H9 (cell line): ENCODE data around the gene IGSF9. TPM values are rescaled to one million over a fixed set of nuclear protein-coding genes. Genes with fewer than 3 reads are reported as not detected.

Experiments
- DNase-seq: peaks from one replicate; pipeline ENCODE4 v3.0.0-alpha.2; 2017
- H2AFZ ChIP-seq: one replicate; pipeline ENCODE4 v1.6.1; 2013; ENCODE audit warnings: mild to moderate bottlenecking, low read length, control low read depth, moderate library complexity
- H2AK5ac ChIP-seq: 2 replicates; pipeline ENCODE4 v1.6.1; 2013; ENCODE audit warnings: low read length, control low read depth, mixed read lengths; ENCODE audit not compliant: insufficient read length
- H2BK120ac ChIP-seq: one replicate; pipeline ENCODE4 v1.6.1; 2013; ENCODE audit warnings: low read depth, mild to moderate bottlenecking, low read length, control low read depth, inconsistent platforms; ENCODE audit not compliant: poor library complexity, severe bottlenecking
- H2BK12ac ChIP-seq: 2 replicates; pipeline ENCODE4 v1.6.1; 2013; ENCODE audit warnings: low read length, control low read depth, mixed read lengths, low read depth; ENCODE audit not compliant: insufficient read length
- H2BK15ac ChIP-seq: 2 replicates; pipeline ENCODE4 v1.6.1; 2013; ENCODE audit warnings: low read depth, low read length, control low read depth
- H2BK20ac ChIP-seq: one replicate; pipeline ENCODE4 v1.6.1; 2013; ENCODE audit warnings: low read depth, mild to moderate bottlenecking, low read length, control low read depth, inconsistent platforms; ENCODE audit not compliant: poor library complexity, severe bottlenecking
- H2BK5ac ChIP-seq: 2 replicates; pipeline ENCODE4 v1.6.1; 2013; ENCODE audit warnings: low read length, control low read depth, mixed read lengths; ENCODE audit not compliant: insufficient read length
- H3K14ac ChIP-seq: 2 replicates; pipeline ENCODE4 v1.6.1; 2013; ENCODE audit warnings: low read length, control low read depth; ENCODE audit not compliant: insufficient read depth
- H3K18ac ChIP-seq: 2 replicates; pipeline ENCODE4 v1.6.1; 2013; ENCODE audit warnings: low read depth, mild to moderate bottlenecking, mixed read lengths, low read length, control low read depth; ENCODE audit not compliant: insufficient read length
- H3K23ac ChIP-seq: 2 replicates; pipeline ENCODE4 v1.6.1; 2013; ENCODE audit warnings: low read length, control low read depth, mixed read lengths, low read depth; ENCODE audit not compliant: insufficient read length
- H3K23me2 ChIP-seq: 2 replicates; pipeline ENCODE4 v1.6.1; 2013; ENCODE audit warnings: low read depth, mild to moderate bottlenecking, mixed read lengths, low read length, control low read depth; ENCODE audit not compliant: insufficient read length, poor library complexity, severe bottlenecking
- H3K27ac ChIP-seq: 2 replicates; pipeline ENCODE4 v1.5.1; 2013; ENCODE audit warnings: low read length, control low read depth, mixed read lengths, low read depth; ENCODE audit not compliant: insufficient read length
- H3K27me3 ChIP-seq: 2 replicates; pipeline ENCODE4 v1.6.1; 2013; ENCODE audit warnings: low read length, control low read depth, inconsistent platforms; ENCODE audit not compliant: insufficient read depth
- H3K4ac ChIP-seq: 2 replicates; pipeline ENCODE4 v1.6.1; 2013; ENCODE audit warnings: low read depth, mild to moderate bottlenecking, control low read depth, inconsistent platforms, low read length, moderate library complexity
- H3K4me1 ChIP-seq: 2 replicates; pipeline ENCODE4 v1.6.1; 2013; ENCODE audit warnings: low read length, control low read depth, inconsistent platforms; ENCODE audit not compliant: insufficient read depth
- H3K4me2 ChIP-seq: 2 replicates; pipeline ENCODE4 v1.6.1; 2013; ENCODE audit warnings: low read length, control low read depth, mixed read lengths; ENCODE audit not compliant: insufficient read length, insufficient read depth
- H3K56ac ChIP-seq: 2 replicates; pipeline ENCODE4 v1.6.1; 2013; ENCODE audit warnings: low read depth, mild to moderate bottlenecking, mixed read lengths, low read length, control low read depth; ENCODE audit not compliant: insufficient read length
- H3K79me1 ChIP-seq: 2 replicates; pipeline ENCODE4 v1.6.1; 2013; ENCODE audit warnings: low read depth, mild to moderate bottlenecking, moderate library complexity, low read length, control low read depth, inconsistent platforms; ENCODE audit not compliant: insufficient read depth, poor library complexity, severe bottlenecking
- H3K79me2 ChIP-seq: 2 replicates; pipeline ENCODE4 v1.6.1; 2013; ENCODE audit warnings: low read length, control low read depth, inconsistent platforms; ENCODE audit not compliant: insufficient read depth
- H3K9ac ChIP-seq: 2 replicates; pipeline ENCODE4 v1.6.1; 2013; ENCODE audit warnings: low read length, control low read depth, mixed read lengths; ENCODE audit not compliant: insufficient read length; ENCODE audit errors: extremely low read depth
- H3K9me3 ChIP-seq: one replicate; pipeline ENCODE4 v1.6.1; 2013; ENCODE audit warnings: low read depth, low read length, inconsistent platforms; ENCODE audit not compliant: control insufficient read depth
- H3T11ph ChIP-seq: one replicate; pipeline ENCODE4 v1.6.1; 2013; ENCODE audit warnings: mild to moderate bottlenecking, low read length, control low read depth, inconsistent platforms
- H4K20me1 ChIP-seq: one replicate; pipeline ENCODE4 v1.6.1; 2013; ENCODE audit not compliant: control insufficient read depth, insufficient read length, insufficient read depth
- H4K5ac ChIP-seq: 2 replicates; pipeline ENCODE4 v1.6.1; 2013; ENCODE audit warnings: low read depth, mild to moderate bottlenecking, mixed read lengths, low read length, control low read depth; ENCODE audit not compliant: insufficient read length
- H4K8ac ChIP-seq: replicated peaks from 2 replicates; pipeline ENCODE4 v1.6.1; 2013; ENCODE audit warnings: low read length, control low read depth, mixed read lengths, low read depth; ENCODE audit not compliant: insufficient read length
- H4K91ac ChIP-seq: 2 replicates; pipeline ENCODE4 v1.6.1; 2013; ENCODE audit warnings: low read depth, mild to moderate bottlenecking, moderate library complexity, mixed read lengths, low read length, control low read depth; ENCODE audit not compliant: insufficient read length
- H3K27ac Mint-ChIP-seq, 3 experiments: 2 replicates in 2 of 3; 3 replicates in 1 of 3; pipeline ENCODE4 v1.8.0; 2020 to 2021; ENCODE audit warnings: mixed read lengths in 3 of 3, mild to moderate bottlenecking in 1 of 3, moderate library complexity in 1 of 3
- H3K27me3 Mint-ChIP-seq: 2 replicates; pipeline ENCODE4 v1.8.0; 2021; ENCODE audit warnings: low read depth, mild to moderate bottlenecking, moderate library complexity, mixed read lengths
- H3K36me3 Mint-ChIP-seq, 3 experiments: 2 replicates in 2 of 3; 3 replicates in 1 of 3; pipeline ENCODE4 v1.8.0; 2020 to 2021; ENCODE audit warnings: low read depth in 3 of 3, mixed read lengths in 3 of 3; ENCODE audit not compliant: insufficient read depth in 1 of 3
- H3K4me1 Mint-ChIP-seq, 2 experiments: 2 replicates each; pipeline ENCODE4 v1.8.0; 2020; ENCODE audit warnings: mixed read lengths in 2 of 2
- H3K4me3 Mint-ChIP-seq, 2 experiments: 2 replicates in 1 of 2; 3 replicates in 1 of 2; pipeline ENCODE4 v1.8.0; 2020 to 2021; ENCODE audit warnings: mild to moderate bottlenecking in 2 of 2, mixed read lengths in 2 of 2, moderate library complexity in 1 of 2
- H3K9me3 Mint-ChIP-seq, 2 experiments: 2 replicates in 1 of 2; 3 replicates in 1 of 2; pipeline ENCODE4 v1.8.0; 2020; ENCODE audit warnings: mild to moderate bottlenecking in 2 of 2, mixed read lengths in 2 of 2, moderate library complexity in 1 of 2
- WGBS: extraction: QIAGEN DNeasy Blood & Tissue Kit; methylation state at CpG from one replicate; pipeline ENCODE4 v1.1.7; 2013; ENCODE audit warnings: missing lambda C conversion rate, low lambda C conversion rate, mixed read lengths; ENCODE audit not compliant: insufficient read length; ENCODE audit errors: extremely low coverage; 5-methylcytosine and 5-hydroxymethylcytosine counted together
- total RNA-seq: library from RNA; stranded (reverse); gene quantifications from 2 replicates; pipeline ENCODE4 v1.2.1, GENCODE V29; 2021
- TF ChIP-seq, protein P1 (sequence below): fragments of 200-600 bp; sonication (generic); conservative IDR thresholded peaks from 3 replicates; pipeline ENCODE4 v1.8.0; 2021; ENCODE audit warnings: antibody characterized with exemption, mild to moderate bottlenecking

IGSF9 gene
- total RNA-seq, 1 experiment from 2014 or later, result 11.3 TPM

- H4K20me1 ChIP-seq, result no peaks in the 10 kb centered on the region
- no peak overlapping the region for H4K5ac ChIP-seq
- no CpG with 5 or more reads among the region's 6 CpGs for WGBS
- no peak overlapping the region for H2AK5ac ChIP-seq
- H2AFZ ChIP-seq, result no peak overlapping the region
- no peaks in the 10 kb centered on the region for H3K4me1 Mint-ChIP-seq
- H2BK12ac ChIP-seq, result no peak overlapping the region
- no peaks in the 10 kb centered on the region for H3K79me2 ChIP-seq
- H3K4me3 Mint-ChIP-seq, result no peak overlapping the region
- H4K91ac ChIP-seq, result no peak overlapping the region
- no peaks in the 10 kb centered on the region; the same call in none of the 2 replicates for H3K27me3 Mint-ChIP-seq
- H3K4ac ChIP-seq, result no peak overlapping the region
- H3K27ac ChIP-seq, result no peak overlapping the region
- H3K27ac Mint-ChIP-seq, result no peak overlapping the region
- no peaks in the 10 kb centered on the region for H3K27me3 ChIP-seq
- H3K14ac ChIP-seq, result no peak overlapping the region; the same call in 1 of the 2 replicates
- H4K8ac ChIP-seq, result no peak overlapping the region
- H3T11ph ChIP-seq, result no peak overlapping the region
- H3K9ac ChIP-seq, result no peak overlapping the region
- no peaks in the 10 kb centered on the region for H3K79me1 ChIP-seq
- no peak overlapping the region for H3K23ac ChIP-seq
- no peak for DNase-seq
- no peak overlapping the region for H3K4me2 ChIP-seq
- H3K9me3 Mint-ChIP-seq, result no peaks in the 10 kb centered on the region
- no peaks in the 10 kb centered on the region for H3K9me3 ChIP-seq
- no peak overlapping the region for H3K56ac ChIP-seq
- H2BK15ac ChIP-seq, result no peak overlapping the region
- H2BK20ac ChIP-seq, result no peak overlapping the region
- H2BK120ac ChIP-seq, result no peak overlapping the region
- H3K4me1 ChIP-seq, result no peaks in the 10 kb centered on the region
- no peak overlapping the region for H2BK5ac ChIP-seq
- TF ChIP-seq, protein P1, sequence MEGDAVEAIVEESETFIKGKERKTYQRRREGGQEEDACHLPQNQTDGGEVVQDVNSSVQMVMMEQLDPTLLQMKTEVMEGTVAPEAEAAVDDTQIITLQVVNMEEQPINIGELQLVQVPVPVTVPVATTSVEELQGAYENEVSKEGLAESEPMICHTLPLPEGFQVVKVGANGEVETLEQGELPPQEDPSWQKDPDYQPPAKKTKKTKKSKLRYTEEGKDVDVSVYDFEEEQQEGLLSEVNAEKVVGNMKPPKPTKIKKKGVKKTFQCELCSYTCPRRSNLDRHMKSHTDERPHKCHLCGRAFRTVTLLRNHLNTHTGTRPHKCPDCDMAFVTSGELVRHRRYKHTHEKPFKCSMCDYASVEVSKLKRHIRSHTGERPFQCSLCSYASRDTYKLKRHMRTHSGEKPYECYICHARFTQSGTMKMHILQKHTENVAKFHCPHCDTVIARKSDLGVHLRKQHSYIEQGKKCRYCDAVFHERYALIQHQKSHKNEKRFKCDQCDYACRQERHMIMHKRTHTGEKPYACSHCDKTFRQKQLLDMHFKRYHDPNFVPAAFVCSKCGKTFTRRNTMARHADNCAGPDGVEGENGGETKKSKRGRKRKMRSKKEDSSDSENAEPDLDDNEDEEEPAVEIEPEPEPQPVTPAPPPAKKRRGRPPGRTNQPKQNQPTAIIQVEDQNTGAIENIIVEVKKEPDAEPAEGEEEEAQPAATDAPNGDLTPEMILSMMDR, result no peak
- no peaks in the 10 kb centered on the region for H3K36me3 Mint-ChIP-seq
- H3K18ac ChIP-seq, result no peak overlapping the region
- no peaks in the 10 kb centered on the region for H3K23me2 ChIP-seq
Observed at GRCh38 chr1:159881622-159882526, 63.5 kb downstream of the IGSF9 start.
